NCI-H1694 (cell line): ENCODE data around the gene CD79B.

Experiments
- DNase-seq: peaks from one replicate; lab custom pipeline; 2025; lab: John Stamatoyannopoulos, UW

The CD79B gene

DNA sequence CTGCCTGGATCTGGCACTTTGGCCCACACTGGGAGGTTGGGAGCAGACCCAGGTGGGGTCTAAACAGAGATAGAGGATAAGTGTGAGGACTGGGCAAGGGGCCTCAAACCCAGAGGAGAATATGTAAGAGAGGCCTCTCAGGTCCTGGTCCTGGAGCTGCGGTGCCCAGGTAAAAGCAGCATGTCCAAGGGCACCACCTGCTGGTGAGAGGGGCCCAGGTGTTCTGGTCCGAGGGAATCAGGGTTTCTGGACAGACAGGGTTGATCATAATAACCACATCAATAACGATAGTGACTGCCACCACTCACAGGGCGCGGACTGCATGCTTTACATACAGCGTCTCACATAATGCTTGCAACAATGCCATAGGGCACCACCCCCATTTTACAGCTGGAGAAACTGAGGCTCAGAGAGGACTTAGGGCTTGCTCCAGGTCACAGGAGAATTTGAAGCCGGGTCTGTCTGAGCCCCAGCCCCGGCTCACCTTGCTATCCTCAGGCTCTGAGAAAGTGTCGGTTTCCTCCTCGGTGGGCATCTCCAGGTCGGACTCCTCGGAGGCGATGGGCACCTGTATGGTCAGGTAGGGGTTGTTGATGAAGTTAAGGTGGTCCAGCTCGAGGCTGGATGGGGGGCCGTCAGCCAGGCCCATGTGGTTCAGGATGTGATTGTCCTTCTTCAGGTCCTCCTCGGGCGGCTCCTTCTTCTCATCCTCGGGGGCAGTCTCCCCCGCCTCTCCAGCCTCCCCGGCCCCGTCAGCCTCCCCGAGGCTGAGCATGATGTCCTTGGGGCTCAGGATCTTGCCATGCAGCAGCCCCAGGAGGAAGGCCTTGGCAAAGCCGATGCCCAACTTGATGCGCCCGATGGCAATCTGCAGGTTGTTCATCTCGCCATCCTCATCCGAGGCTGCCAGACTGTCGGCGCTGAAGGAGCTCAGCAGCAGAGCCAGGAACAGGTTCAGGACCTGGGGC, 19.1 kb upstream of the CD79B start:
- DNase-seq, result no peak

DNA sequence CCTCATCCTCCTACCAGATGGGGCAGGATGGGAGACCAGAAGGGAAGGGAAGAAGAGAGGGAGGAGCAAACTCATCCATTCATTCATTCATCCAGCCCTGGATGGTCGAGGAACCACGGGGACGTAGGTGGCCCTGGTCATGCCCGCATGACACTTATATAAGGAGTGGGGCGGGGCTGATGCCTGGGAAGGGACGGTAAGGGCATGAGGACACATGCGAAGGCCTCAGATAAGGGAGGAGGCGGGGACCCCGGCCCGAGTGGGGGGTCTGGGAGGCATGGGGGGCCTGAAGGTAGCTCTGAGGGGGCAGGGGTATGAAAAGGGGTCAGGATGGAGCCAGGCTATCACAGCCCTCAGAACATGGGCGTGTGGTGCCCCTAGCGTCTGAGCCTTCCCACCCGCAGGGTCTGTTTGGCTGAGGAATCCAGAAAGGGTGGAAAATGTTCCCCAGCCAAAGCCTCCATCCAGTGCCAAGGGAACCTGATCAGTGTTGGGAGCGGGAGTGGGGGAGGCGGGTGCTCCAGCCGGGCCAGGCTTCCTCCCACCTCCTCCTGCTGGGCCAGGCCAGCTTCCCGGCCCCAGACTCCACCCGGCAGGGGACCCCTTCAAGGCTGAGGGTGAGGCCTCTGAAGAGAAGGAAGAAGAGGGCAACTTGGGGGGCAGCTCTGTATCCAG, 17.6 kb upstream of the CD79B start:
- DNase-seq, result no peak

DNA sequence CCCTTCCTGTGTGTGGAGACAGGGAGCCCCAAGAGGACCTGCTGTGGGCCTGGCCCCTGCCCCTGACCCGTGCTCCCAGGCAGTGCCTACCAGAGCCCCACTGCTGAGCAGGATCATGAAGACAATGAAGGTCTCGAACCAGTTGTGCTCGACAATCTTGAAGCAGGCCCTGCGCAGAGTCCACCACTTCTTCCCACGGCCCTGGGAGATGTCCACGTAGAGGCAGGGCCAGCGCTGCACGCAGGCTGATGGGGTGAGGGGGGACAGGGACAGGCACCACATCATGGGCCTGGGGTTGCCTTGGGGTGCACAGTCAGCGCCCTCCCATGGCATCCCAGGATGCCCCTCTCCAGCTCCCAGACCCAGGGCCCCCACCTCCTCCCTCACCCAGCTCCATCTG, 16.4 kb upstream of the CD79B start:
- no peak for DNase-seq

DNA sequence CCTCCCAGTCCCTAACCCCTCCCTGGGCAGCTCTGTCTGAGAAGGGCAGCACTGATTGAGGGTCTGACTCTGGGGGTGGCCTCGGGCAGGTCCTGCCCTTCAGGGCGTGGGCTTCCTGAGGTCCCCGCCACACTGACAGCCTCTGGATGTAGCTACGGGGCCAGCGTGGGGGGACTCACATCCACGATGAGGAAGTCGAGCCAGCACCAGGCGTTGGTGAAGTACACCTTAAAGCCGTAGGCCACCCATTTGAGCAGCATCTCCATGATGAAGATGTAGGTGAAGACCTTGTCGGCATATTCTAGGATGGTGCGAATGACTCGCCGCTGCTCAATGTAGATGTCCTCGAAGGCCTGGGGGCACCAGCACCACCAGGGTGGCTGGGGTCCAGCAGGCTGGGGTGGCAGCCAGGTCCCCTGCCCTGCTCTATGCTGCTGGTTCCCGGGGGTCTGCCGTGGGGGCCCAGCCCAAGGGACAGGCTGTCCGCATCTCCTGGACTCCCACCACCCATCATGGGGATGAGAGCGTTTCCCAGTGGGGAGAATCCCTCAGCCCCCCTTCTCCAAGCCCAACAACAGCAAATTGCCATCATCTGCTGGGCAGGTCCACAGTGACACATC, 15.7 kb upstream of the CD79B start:
- DNase-seq, result no peak

DNA sequence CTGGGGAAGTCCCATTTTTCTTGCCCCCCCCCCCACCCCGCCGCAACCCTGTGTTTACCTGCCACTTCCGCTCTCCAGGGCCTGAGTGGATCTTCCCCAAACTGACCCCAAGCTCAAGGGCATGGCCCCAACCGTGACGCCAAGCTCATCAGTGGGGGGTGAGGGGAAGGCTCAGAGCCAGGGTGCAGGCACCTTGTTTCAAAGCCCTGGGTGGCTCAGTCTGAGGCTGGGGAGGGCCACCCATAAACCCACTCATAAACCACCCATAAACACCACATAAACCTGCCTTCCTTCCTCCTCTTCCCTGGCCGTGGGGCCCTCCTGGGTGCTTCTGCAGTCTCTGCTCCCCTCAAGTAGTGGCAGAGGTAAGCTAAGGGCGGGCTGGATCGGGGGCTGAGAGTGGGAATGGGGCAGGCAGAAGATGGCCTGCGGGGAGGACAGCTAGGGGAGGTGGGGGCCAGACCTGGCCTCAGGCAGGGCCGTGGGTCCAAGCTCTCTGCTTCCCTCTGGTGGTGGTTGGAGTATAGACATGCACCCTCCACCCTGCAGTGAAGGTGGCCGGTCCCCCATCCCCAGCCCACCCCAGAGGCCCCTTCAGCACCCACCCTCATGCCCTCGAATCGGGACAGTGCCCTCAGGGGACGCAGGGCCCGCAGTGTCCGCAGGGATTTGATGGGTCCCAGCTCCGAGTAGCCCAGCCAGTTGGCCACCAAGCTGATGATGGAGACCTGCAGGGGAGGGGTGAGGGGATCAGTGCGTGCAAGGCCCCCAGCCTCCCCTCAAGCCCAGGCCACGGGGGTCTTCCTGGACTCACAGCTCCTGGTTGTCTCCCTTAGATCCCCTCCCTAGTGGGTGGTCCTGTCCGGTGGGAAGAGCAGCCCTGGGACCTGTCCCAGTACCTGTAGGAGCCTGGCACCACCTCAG, 14.6 kb upstream of the CD79B start:
- DNase-seq, result peak; percentile 40

DNA sequence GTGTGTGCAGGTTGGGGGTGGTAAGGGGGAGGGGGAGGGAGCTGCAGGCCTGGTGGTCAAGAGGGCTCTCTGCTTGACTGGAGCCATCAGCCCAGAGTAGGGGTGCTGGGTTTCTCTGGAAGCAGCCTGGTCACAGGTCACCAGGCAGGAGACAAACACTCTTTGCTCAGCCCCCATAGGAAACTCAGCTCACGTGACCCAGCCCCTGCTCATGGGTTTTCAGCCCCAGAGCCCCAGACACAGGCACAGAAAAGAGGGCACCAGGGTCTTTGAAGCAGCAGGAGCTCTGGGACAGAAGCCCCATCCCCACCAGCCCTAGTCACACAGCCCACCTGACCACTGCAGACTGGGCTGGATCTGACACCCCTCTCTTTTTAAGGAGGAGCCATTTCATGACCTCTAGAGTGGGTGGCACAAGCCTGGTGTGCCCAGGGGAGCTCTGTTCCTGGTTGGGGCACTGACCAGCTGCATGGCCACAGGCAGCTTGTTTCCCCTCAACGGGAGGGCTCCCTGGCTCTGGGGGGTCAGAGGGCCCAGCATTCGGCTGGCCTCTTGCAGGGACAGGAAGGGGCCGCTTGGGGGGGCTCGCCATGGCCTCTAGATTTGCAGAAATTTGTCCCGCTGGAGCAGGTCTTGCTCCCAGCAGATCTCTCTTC, 13.8 kb upstream of the CD79B start:
- DNase-seq, result no peak

DNA sequence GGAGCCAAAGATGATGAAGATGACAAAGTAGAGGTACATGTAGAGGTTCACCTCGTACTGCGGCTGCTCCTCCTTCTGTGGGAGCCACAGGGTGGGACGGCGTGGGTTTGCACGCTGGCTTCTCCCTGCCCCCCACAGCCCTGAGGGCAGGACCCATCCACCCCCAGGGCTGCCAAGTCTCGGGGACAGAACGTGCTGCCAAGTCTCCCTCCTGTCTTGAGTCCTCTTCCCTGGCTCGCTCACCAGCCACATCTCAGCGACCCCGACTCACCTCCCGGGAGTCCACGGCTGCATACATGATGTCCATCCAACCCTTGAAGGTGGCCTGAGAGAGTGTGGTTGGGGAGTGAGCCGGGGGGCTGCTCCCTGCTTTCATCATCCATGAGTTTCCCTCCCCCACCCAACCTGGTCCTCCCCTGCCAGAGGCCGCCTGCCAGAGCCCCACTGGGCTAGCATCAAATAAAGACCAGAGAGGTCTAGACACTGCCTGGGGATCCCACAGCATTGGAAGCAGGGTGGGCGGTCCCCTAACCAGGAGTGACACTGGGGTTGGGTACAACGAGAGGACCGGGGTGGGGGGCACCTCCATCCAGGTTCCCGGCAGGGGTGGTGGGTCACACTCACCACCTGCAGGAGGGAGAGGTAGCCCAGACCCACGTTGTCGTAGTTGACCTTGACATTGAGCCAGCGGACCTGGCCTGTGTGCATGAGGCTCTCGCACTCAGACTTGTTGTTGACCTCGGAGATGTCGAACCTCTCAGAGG, 12.8 kb upstream of the CD79B start:
- no peak for DNase-seq

DNA sequence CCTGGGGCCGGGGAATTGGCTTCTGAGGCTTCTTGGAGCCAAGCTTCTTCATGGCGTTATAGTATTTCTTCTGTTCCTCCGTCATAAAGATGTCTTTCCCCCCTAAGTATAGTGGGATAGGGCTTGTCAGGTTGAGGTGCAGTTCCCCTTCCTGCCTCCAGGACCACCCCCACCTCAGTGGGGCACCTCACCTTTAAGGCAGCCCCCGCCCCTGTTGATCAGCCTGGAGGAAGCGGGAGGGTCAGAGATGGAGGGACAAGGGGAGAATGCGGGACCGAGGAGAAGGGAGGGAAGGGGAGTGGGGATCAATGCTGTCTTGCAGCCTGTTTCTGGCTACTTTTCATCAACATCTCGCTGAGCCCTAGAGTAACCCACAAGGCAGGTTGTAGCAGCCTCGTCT, 11.6 kb upstream of the CD79B start:
- DNase-seq, result no peak

DNA sequence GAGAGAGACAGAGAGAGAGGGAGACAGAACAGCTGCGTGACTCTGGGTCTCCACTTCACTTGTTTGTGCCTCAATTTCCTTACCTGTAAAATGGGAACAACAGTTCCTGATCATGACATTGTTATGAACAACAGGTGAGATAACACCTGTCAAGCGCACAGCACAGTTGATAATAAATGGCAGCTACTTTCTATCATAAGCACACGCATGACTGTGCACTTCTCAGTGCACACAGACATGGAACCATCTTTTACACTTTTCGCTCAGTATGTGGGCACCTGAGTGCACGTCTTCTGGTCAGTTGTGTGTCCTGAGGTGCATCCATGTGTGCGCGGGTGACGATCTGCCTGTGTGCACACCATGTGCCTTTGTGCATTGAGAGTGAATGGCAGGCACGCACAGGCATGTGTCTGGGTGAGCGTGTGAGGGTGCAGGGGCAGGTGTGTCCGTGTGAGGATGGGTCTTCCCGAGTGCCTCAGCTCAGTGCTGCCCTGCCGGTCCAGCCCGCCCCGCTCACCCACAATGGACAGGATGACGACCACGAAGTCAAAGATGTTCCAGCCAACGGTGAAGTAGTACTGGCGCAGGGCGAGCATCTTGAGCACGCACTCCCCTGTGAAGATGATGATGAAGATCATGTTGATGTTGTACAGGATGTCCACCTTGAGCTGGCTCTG, 10.3 kb upstream of the CD79B start:
- no peak for DNase-seq

DNA sequence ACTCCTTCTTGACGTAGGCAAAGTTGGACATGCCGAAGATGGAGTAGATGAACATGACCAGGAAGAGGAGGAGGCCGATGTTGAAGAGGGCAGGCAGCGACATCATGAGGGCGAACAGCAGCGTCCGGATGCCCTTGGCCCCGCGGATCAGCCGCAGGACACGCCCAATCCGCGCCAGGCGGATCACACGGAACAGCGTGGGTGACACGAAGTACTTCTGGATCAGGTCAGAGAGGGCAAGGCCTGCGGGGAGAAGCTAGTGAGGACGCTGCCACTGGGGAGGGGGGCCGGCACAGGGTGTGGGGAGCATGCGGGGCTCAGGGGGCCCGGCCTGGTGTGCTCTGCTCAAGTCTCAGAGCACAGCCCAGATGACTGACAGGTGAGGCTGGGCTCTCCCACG, 9.6 kb upstream of the CD79B start:
- DNase-seq, result no peak

DNA sequence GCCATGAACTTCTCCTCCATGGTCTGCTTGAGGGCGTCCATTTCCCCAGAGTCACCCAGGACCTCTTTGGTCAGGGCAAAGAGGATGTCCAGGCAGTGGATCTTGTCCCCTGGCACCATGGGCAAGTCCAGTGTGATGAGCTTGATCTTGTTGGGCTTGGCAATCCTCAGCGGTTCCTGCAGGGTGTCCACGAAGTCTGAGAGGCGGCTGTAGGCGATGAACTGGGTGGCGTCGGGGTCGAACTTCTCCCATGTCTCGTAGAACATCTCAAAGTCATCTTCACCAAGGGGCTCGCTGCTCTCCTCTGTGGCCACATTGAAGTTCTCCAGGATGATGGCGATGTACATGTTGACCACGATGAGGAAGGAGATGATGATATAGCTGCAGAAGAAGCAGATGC, 9.0 kb upstream of the CD79B start:
- no peak for DNase-seq

DNA sequence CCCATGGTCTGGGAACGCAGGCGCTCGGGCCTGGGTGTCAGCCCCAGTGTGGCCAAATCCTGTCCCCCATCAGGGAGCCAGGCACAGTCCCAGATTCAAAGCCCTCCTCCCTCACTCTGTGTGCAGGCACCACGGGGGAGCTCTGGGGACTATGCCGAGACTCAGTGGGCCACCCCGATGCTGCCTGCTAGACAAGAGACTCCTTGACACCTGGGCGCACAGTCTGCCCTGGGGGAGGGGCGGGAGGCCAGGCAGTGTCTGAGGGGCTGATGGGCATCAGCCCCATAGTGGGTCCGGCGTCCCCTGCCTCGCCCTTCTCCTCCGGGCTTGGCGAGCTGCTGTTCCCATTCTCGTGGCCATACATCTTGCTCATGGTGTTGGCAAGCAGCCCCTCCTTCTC, 8.5 kb upstream of the CD79B start:
- no peak for DNase-seq

DNA sequence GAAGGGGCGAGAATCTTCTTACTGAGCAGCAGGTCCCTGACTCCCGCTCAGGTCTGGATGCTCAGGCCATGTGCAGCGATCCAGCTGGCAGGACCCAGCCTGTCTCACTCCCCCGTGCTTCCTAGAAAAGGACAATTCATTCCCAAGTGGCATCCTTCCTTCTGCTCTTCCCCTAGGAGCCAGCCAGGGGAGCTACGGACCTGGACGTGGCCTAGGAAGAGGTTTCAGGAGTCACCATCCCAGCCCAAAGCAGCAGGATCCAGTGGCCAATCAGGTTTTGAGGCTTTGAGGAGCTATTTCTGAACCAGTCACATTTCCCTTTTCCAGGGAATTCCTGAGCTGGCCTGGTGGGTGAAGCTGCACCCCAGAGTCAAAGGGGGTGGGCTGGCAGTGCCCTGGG, 7.8 kb upstream of the CD79B start:
- DNase-seq, result no peak

DNA sequence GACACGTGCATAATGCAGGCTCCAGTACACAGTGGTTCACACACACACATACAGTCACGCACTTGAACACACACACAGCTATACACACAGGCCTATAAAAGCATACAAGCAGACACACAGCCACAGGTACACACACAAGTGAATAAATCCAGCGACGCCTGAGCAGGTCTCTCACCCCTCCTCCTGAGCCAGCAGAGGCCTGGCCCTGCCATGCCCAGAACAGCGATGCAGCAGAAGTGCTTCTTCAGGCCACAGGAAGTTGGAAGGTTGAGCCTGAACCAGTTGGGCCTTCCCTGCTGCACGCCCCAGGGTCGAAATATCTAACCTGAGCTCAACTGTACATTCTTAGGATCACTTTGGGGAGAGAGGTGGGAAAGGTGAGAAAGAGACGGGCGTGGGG, 7.3 kb upstream of the CD79B start:
- DNase-seq, result no peak

DNA sequence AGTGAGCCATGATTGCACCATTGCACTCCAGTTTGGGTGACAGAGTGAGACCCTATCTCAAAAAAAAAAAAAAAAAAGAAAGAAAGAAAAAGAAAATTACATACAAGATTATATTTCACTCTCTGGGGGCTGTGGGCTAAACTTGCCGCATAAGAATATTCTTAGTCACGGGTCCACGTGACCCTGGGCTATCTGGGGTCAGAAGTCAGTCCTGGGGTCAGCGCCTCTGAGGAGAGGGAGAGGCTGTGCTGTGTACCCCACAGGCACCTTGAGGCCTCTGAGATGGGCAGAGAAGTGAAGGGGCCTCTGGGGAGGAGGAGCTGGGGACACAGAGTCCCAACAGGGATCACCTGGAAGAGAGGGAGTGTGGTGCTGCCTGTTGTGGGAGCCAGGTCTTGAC, 5.8 kb upstream of the CD79B start:
- no peak for DNase-seq

DNA sequence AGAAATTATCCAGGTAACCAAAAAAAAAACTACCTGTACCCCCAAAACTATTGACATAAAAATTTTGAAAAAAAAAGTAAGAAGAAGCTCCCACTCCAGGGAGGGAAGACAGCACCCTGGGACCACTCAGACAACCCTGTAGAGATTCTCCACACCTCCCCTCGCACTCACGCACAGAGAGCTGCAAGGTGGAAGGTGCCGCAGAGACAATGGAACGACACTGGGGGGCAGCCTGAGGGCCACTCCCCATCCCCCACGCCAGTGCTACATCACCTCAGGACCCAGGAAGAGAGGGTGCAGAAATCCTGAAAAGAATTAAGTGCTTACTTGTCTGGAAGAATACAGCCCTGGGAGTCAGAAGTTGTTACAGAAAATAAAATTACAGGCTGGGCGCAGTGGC, 5.2 kb upstream of the CD79B start:
- DNase-seq, result no peak

DNA sequence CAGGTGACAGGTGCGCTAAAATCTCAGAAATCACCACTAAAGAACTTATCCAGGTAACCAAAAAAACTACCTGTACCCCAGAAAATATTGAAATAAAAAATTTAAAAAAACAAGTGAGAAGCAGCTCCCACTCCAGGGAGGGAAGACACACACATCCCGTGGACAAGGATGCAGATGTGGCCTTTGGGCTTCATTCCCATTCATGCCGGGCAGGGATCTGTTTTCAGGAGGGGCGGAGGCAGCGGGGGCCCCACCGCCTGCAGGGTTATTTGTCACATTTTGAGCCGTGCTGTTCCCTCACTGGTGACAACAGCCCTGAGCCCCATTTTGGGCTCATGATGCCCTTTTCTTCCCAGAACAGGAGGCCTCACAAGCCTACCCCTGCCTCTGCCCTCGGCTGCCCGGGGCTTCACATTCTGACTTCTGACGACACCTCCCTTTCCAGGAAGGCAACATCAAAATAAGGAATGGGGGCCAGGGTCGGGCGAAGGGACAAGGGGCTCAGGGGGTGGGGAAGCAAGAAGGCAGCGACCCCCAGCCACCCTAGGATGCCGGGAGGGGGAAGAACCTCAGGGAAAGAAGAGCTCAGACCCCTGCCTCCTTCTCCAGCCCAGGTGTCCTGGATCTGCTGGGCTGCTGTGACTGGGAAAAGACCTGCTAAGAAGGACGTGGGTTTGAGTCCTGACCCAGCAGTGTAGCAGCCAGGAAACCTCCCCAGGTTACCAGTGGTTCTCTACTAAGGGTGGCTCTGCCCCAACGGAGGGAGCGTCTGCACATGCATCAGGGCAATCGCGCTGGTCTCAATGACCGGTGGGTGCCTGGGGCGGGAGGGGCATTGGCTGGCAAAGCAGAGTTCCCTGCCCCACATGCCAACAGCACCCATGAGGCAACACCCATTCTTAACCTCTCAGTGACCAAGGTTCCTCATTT, 2.3 kb upstream of the CD79B start:
- no peak for DNase-seq

DNA sequence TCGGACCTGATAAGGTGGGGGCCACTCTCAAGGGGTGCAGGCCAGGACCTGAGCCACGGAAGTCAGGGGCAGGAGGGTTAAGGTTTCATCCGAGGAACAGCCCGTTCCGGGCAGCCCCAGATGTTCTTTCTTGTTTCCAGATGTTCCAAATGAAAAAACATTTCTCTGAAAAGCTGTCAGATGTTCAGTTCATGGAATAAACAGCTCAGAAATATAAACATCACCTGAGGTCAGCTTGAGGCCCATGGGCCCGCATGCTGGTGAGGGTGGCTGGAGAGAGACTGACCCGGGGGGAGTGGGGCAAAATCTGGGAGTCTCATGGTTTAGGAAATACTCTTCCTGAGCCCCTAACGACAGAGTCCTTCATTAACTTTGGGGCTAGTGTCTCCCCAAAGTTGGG, 1.5 kb upstream of the CD79B start:
- no peak for DNase-seq

DNA sequence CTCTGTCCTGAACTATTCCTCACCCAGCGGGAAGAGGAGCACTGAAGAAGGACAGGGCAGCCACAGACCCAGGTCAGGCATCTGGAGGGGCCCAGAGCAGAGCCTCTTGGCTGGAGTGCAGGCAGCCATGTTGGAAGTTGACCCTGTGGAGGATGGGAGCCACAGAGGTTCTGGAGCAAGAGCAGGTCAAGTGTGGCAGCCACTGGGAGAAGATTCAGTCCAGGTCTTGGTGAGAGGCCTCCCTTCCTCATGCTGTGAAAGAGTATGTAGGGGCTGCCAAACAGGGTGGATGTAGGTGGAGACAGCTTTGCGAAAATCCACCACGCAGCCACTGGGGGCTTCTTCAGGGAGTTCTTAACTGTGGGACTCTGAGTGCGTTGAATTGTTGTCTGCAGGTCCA, 590 bp upstream of the CD79B start:
- no peak for DNase-seq
